Stimulated activated naive CD8-positive, alpha-beta T cell treated with anti-CD3 and anti-CD28 coated beads, Interleukin-15, amount 100 ng/mL, for 72 hours (primary cell): ENCODE results near the gene USP10.

ENCODE experiments used
- ATAC-seq: fragments of 150-1000 bp; cut with Tn5 transposase; 2 replicates; pipeline ENCODE4 v1.10.0; 2021; ENCODE audit warnings: mild to moderate bottlenecking, moderate library complexity
- DNase-seq, 2 donors: peaks; one replicate each; pipeline ENCODE4 v3.0.0; 2021 to 2022
- H3K27ac Mint-ChIP-seq, 2 donors: one replicate each; pipeline ENCODE4 v1.8.0; 2022; ENCODE audit warnings: mild to moderate bottlenecking in 2 of 2, mixed read lengths in 2 of 2, moderate library complexity in 2 of 2
- H3K27me3 Mint-ChIP-seq: one replicate; pipeline ENCODE4 v1.8.0; 2022; ENCODE audit warnings: mixed read lengths
- H3K4me1 Mint-ChIP-seq: one replicate; pipeline ENCODE4 v1.8.0; 2022; ENCODE audit warnings: mild to moderate bottlenecking, mixed read lengths
- H3K4me3 Mint-ChIP-seq, 2 donors: one replicate each; pipeline ENCODE4 v1.8.0; 2022; ENCODE audit warnings: mild to moderate bottlenecking in 2 of 2, mixed read lengths in 2 of 2, moderate library complexity in 1 of 2
- H3K9me3 Mint-ChIP-seq, 2 donors: one replicate each; pipeline ENCODE4 v1.8.0; 2022; ENCODE audit warnings: mixed read lengths in 2 of 2

Gene USP10

GRCh38 chr16:84778720-84779119 lies 78.9 kb downstream of the USP10 start:
- Mint-ChIP-seq H3K9me3 (no peaks in the 10 kb centered on the region), H3K27ac (no peak overlapping the region), H3K27me3 (no peaks in the 10 kb centered on the region), H3K4me3 (no peak overlapping the region), H3K4me1 (no peaks in the 10 kb centered on the region)
- no peak for ATAC-seq
- no peak for DNase-seq

- H3K4me1 Mint-ChIP-seq = no peaks in the 10 kb centered on the region
- no peak for ATAC-seq
- H3K9me3 Mint-ChIP-seq = no peaks in the 10 kb centered on the region
- H3K4me3 Mint-ChIP-seq = no peak overlapping the region
- no peaks in the 10 kb centered on the region for H3K27me3 Mint-ChIP-seq
- no peak for DNase-seq
- H3K27ac Mint-ChIP-seq = peak overlapping the region in 1 of 2 donors; percentile 17
These were observed 80.3 kb downstream of the USP10 start for GRCh38 chr16:84780063-84780462.

GRCh38 chr16:84780544-84781376 lies 81.0 kb downstream of the USP10 start:
- Mint-ChIP-seq H3K27ac (peak overlapping the region in 1 of 2 donors; percentile 10), H3K4me1 (no peaks in the 10 kb centered on the region), H3K4me3 (no peak overlapping the region), H3K9me3 (no peaks in the 10 kb centered on the region), H3K27me3 (no peaks in the 10 kb centered on the region)
- no peak for DNase-seq
- ATAC-seq = no peak

- no peaks in the 10 kb centered on the region for H3K27me3 Mint-ChIP-seq
- H3K4me1 Mint-ChIP-seq = no peaks in the 10 kb centered on the region
These were observed 83.0 kb downstream of the USP10 start for GRCh38 chr16:84782846-84783245.

GRCh38 chr16:84785843-84786581 lies 86.2 kb downstream of the USP10 start:
- Mint-ChIP-seq H3K27me3 (no peaks in the 10 kb centered on the region), H3K4me3 (no peak overlapping the region), H3K4me1 (no peaks in the 10 kb centered on the region), H3K9me3 (no peaks in the 10 kb centered on the region), H3K27ac (no peak overlapping the region)
- DNase-seq (no peak), ATAC-seq (no peak)

More at GRCh38 chr16:84782846-84783245, 83.0 kb downstream of the USP10 start:
- DNase-seq (no peak), ATAC-seq (no peak)
- Mint-ChIP-seq H3K4me3 (no peak overlapping the region), H3K9me3 (no peaks in the 10 kb centered on the region), H3K27ac (no peak overlapping the region)

- Mint-ChIP-seq H3K27ac (no peak overlapping the region), H3K4me1 (no peaks in the 10 kb centered on the region), H3K9me3 (no peaks in the 10 kb centered on the region), H3K4me3 (no peak overlapping the region), H3K27me3 (no peaks in the 10 kb centered on the region)
- no peak for DNase-seq
- no peak for ATAC-seq
These were observed 86.9 kb downstream of the USP10 start for GRCh38 chr16:84786605-84787262.

- H3K9me3 Mint-ChIP-seq = no peaks in the 10 kb centered on the region
- no peaks in the 10 kb centered on the region for H3K4me1 Mint-ChIP-seq
- no peak overlapping the region for H3K27ac Mint-ChIP-seq
- no peaks in the 10 kb centered on the region for H3K27me3 Mint-ChIP-seq
- H3K4me3 Mint-ChIP-seq = no peak overlapping the region
- ATAC-seq = no peak
- no peak for DNase-seq
These were observed 87.4 kb downstream of the USP10 start for GRCh38 chr16:84787263-84787622.

- no peak for ATAC-seq
- H3K9me3 Mint-ChIP-seq = no peaks in the 10 kb centered on the region
- no peak for DNase-seq
- H3K4me3 Mint-ChIP-seq = no peak overlapping the region
- H3K27ac Mint-ChIP-seq = no peak overlapping the region
- H3K27me3 Mint-ChIP-seq = no peaks in the 10 kb centered on the region
- H3K4me1 Mint-ChIP-seq = no peaks in the 10 kb centered on the region
These were observed 89.2 kb downstream of the USP10 start for GRCh38 chr16:84788920-84789391.

- ATAC-seq = no peak
- Mint-ChIP-seq H3K27me3 (no peaks in the 10 kb centered on the region), H3K27ac (no peak overlapping the region), H3K4me3 (no peak overlapping the region), H3K4me1 (no peaks in the 10 kb centered on the region), H3K9me3 (no peaks in the 10 kb centered on the region)
- DNase-seq = no peak
These were observed 89.6 kb downstream of the USP10 start for GRCh38 chr16:84789431-84789830.

- H3K27ac Mint-ChIP-seq = no peak overlapping the region
- DNase-seq (no peak), ATAC-seq (no peak)
- no peak overlapping the region for H3K4me3 Mint-ChIP-seq
- no peaks in the 10 kb centered on the region for H3K9me3 Mint-ChIP-seq
- H3K4me1 Mint-ChIP-seq = no peaks in the 10 kb centered on the region
- no peaks in the 10 kb centered on the region for H3K27me3 Mint-ChIP-seq
These were observed 90.5 kb downstream of the USP10 start for GRCh38 chr16:84790301-84790700.

- no peak overlapping the region for H3K4me3 Mint-ChIP-seq
- DNase-seq = no peak
These were observed 91.3 kb downstream of the USP10 start for GRCh38 chr16:84791088-84791487.

GRCh38 chr16:84791501-84791900 lies 91.7 kb downstream of the USP10 start:
- Mint-ChIP-seq H3K4me3 (no peak overlapping the region), H3K27me3 (no peaks in the 10 kb centered on the region), H3K27ac (no peak overlapping the region), H3K4me1 (no peaks in the 10 kb centered on the region), H3K9me3 (no peaks in the 10 kb centered on the region)
- ATAC-seq = no peak
- DNase-seq = no peak

More at GRCh38 chr16:84791088-84791487, 91.3 kb downstream of the USP10 start:
- H3K27me3 Mint-ChIP-seq = no peaks in the 10 kb centered on the region
- no peaks in the 10 kb centered on the region for H3K4me1 Mint-ChIP-seq
- H3K27ac Mint-ChIP-seq = no peak overlapping the region
- H3K9me3 Mint-ChIP-seq = no peaks in the 10 kb centered on the region
- ATAC-seq = no peak

GRCh38 chr16:84794186-84794585 lies 94.4 kb downstream of the USP10 start:
- ATAC-seq = no peak
- H3K27ac Mint-ChIP-seq = no peak overlapping the region
- no peaks in the 10 kb centered on the region for H3K9me3 Mint-ChIP-seq
- H3K4me1 Mint-ChIP-seq = no peaks in the 10 kb centered on the region
- DNase-seq = no peak
- no peak overlapping the region for H3K4me3 Mint-ChIP-seq
- H3K27me3 Mint-ChIP-seq = no peaks in the 10 kb centered on the region

GRCh38 chr16:84794626-84795025 lies 94.8 kb downstream of the USP10 start:
- ATAC-seq (no peak), DNase-seq (no peak)
- no peak overlapping the region for H3K27ac Mint-ChIP-seq
- H3K4me1 Mint-ChIP-seq = no peaks in the 10 kb centered on the region
- no peaks in the 10 kb centered on the region for H3K9me3 Mint-ChIP-seq
- no peaks in the 10 kb centered on the region for H3K27me3 Mint-ChIP-seq
- no peak overlapping the region for H3K4me3 Mint-ChIP-seq

- Mint-ChIP-seq H3K4me1 (no peaks in the 10 kb centered on the region), H3K4me3 (no peak overlapping the region), H3K9me3 (no peaks in the 10 kb centered on the region), H3K27ac (peak overlapping the region in 1 of 2 donors; percentile 19), H3K27me3 (no peaks in the 10 kb centered on the region)
- DNase-seq = no peak
- no peak for ATAC-seq
These were observed 95.7 kb downstream of the USP10 start for GRCh38 chr16:84795329-84796053.
